ENCODE data around the gene RNASEH2B. TPM values are rescaled to one million over a fixed set of nuclear protein-coding genes. Genes with fewer than 3 reads are reported as not detected.

The RNASEH2B gene
- total and polyA plus RNA-seq, 2 of the 8 experiments (the other 6 are each of a cell fraction or from before 2014, with no cell fraction given): 19.3 to 43.9 TPM

DNA sequence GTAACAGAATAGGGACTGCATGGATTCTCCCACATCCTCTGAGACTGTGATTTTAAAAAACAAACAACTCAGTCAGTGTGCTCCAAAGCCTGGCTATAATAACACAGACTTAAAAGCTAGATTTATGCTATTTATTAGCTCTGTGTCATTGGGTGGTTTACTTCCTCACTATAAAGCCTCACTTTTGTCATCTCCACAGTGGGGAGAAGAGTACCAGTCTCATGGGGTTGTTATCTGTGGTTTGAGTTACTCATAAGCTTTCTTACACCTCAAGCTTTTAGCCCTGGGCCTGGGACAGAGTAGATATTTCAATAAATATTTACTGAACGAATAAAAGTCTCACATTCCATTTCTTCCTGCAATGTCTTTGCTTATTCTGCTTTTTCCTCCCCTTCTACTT lies 5.3 kb downstream of the RNASEH2B start:
- CTCF ChIA-PET (ENCODE audit: partially characterized antibody): interaction anchor here (0.5 to 1.5 kb wide), 7 partner anchors 13 to 494 kb away, joined by 3 to 6 read pairs (median 4); no protein-coding TSS in a partner anchor
- H3K4me3 ChIP-seq (ENCODE audit: extremely low read depth in 1 of 4, insufficient read depth in 2 of 4, low read depth in 3 of 4, low read length in 4 of 4): no peak overlapping the region
- H3K79me2 ChIP-seq (ENCODE audit: control insufficient read depth in 1 of 2, insufficient read depth in 2 of 2, low read length in 2 of 2): peaks cover 0 to 80% of the 10 kb centered on the region in 2 experiments; a peak in 3 of 4 replicates
- TF ChIP-seq RFX5 (IDR thresholded peaks at IDR 0.05; ENCODE audit: borderline replicate concordance, low read depth, low read length): no peak
- TF ChIP-seq EZH2 (IDR thresholded peaks at IDR 0.05; ENCODE audit: low read depth, low read length, severe bottlenecking): no peak
- TF ChIP-seq CHD1 (IDR thresholded peaks at IDR 0.05; ENCODE audit: low read depth, low read length): no peak
- TF ChIP-seq NANOG (IDR thresholded peaks at IDR 0.05; ENCODE audit: insufficient read depth, low read depth, low read length, poor library complexity, severe bottlenecking): no peak
- no peak for TF ChIP-seq POLR2AphosphoS5 (IDR thresholded peaks at IDR 0.05; ENCODE audit: low read depth, low read length)
- TF ChIP-seq EP300 (IDR thresholded peaks at IDR 0.05; ENCODE audit: borderline replicate concordance in 1 of 2, low read depth in 2 of 2, low read length in 2 of 2): no peak
- TF ChIP-seq, protein P1, sequence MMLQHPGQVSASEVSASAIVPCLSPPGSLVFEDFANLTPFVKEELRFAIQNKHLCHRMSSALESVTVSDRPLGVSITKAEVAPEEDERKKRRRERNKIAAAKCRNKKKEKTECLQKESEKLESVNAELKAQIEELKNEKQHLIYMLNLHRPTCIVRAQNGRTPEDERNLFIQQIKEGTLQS (IDR thresholded peaks at IDR 0.05; ENCODE audit: insufficient read depth, low read depth, low read length): no peak
- no peak for TF ChIP-seq KDM5A (IDR thresholded peaks at IDR 0.05; ENCODE audit: low read length)
- no peak for TF ChIP-seq RBBP5 (IDR thresholded peaks at IDR 0.05; ENCODE audit: borderline replicate concordance, low read depth, low read length)
- no peak for TF ChIP-seq CBX5 (IDR thresholded peaks at IDR 0.05; ENCODE audit: low read depth, low read length)
- TF ChIP-seq BACH1 (IDR thresholded peaks at IDR 0.05; ENCODE audit: low read length): no peak
- no peak for TF ChIP-seq TBP (IDR thresholded peaks at IDR 0.05; ENCODE audit: low read depth, low read length)
- TF ChIP-seq TAF1 (IDR thresholded peaks at IDR 0.05; ENCODE audit: low read depth, low read length): no peak
- no peak for TF ChIP-seq JUND (IDR thresholded peaks at IDR 0.05; ENCODE audit: low read length)

More for the DNA sequence above, 5.3 kb downstream of the RNASEH2B start:
- Histone ChIP-seq H4K8ac (ENCODE audit: extremely low read depth, insufficient read depth, low read length) (no peak overlapping the region), H3K14ac (ENCODE audit: insufficient read length) (no peak overlapping the region), H3K56ac (replicated peaks; ENCODE audit: insufficient read length, low read depth, low read length) (no peak overlapping the region), H3K9me3 (ENCODE audit: insufficient read depth in 2 of 2, low read depth in 1 of 2, low read length in 1 of 2) (no peaks in the 10 kb centered on the region), H4K20me1 (replicated peaks in 1 of 2; ENCODE audit: control insufficient read depth in 1 of 2, insufficient read depth in 2 of 2, low read length in 2 of 2) (no peaks in the 10 kb centered on the region), H3K79me1 (ENCODE audit: low read depth, low read length) (peaks cover 5% of the 10 kb centered on the region), H4K5ac (ENCODE audit: insufficient read length, low read depth, low read length) (no peak overlapping the region), H4K91ac (replicated peaks; ENCODE audit: insufficient read length, low read length) (no peak overlapping the region), H3K27ac (ENCODE audit: low read depth, low read length) (no peak overlapping the region), H3K23me2 (ENCODE audit: low read depth, low read length) (peaks cover 5% of the 10 kb centered on the region; the same call in 1 of the 2 replicates), H2BK5ac (ENCODE audit: low read depth, low read length) (no peak overlapping the region), H3K4ac (replicated peaks; ENCODE audit: insufficient read length, low read depth, low read length) (no peak overlapping the region), H2AK5ac (ENCODE audit: low read depth, low read length) (no peak overlapping the region), H2BK15ac (ENCODE audit: low read length) (no peak overlapping the region), H2BK20ac (ENCODE audit: low read length) (no peak overlapping the region), H3K9ac (replicated peaks in 1 of 4; ENCODE audit: extremely low read depth in 1 of 4, low read depth in 3 of 4, low read length in 3 of 4) (no peak overlapping the region), H3K18ac (ENCODE audit: extremely low read depth, low read length) (no peak overlapping the region), H2BK120ac (replicated peaks; ENCODE audit: low read depth, low read length) (no peak overlapping the region), H3K4me1 (replicated peaks in 1 of 4; ENCODE audit: control insufficient read depth in 3 of 4, insufficient read depth in 4 of 4, low read length in 3 of 4) (peaks cover 7 to 21% (median 15%) of the 10 kb centered on the region in 4 experiments; a peak in 6 of 7 replicates), H3K23ac (ENCODE audit: insufficient read length) (no peak overlapping the region), H2AFZ (ENCODE audit: low read length) (no peak overlapping the region), H3K27me3 (replicated peaks in 1 of 4; ENCODE audit: control insufficient read depth in 3 of 4, extremely low read depth in 1 of 4, insufficient read depth in 3 of 4, low read length in 3 of 4) (no peaks in the 10 kb centered on the region), H2BK12ac (ENCODE audit: low read depth, low read length) (no peak overlapping the region), H3K36me3 (ENCODE audit: control insufficient read depth in 2 of 4, insufficient read depth in 4 of 4, low read length in 3 of 4) (no peaks in the 10 kb centered on the region), H3K4me2 (ENCODE audit: insufficient read depth in 1 of 2, low read depth in 2 of 2, low read length in 2 of 2) (no peak overlapping the region)
- 75% methylated on average over 1 of the region's 1 CpG; no CpG with 5 or more reads in 1 of the 2 experiments for WGBS, 2 experiments (ENCODE audit: extremely low coverage in 1 of 2, insufficient coverage in 1 of 2, insufficient read length in 1 of 2, insufficient replicate concordance in 2 of 2, low coverage in 1 of 2, low lambda C conversion rate in 2 of 2, missing lambda C conversion rate in 1 of 2)
- DNase-seq (ENCODE audit: low read depth in 1 of 2, low spot score in 2 of 2) (no peak), FAIRE-seq (no peak)
- POLR2A ChIA-PET (ENCODE audit: partially characterized antibody): interaction anchor here (1.3 kb wide), 1 partner anchor 154 kb away, joined by 3 read pairs; no protein-coding TSS in a partner anchor

All from H1 (cell line).